ENCODE results near the gene PEMT.

DNA sequence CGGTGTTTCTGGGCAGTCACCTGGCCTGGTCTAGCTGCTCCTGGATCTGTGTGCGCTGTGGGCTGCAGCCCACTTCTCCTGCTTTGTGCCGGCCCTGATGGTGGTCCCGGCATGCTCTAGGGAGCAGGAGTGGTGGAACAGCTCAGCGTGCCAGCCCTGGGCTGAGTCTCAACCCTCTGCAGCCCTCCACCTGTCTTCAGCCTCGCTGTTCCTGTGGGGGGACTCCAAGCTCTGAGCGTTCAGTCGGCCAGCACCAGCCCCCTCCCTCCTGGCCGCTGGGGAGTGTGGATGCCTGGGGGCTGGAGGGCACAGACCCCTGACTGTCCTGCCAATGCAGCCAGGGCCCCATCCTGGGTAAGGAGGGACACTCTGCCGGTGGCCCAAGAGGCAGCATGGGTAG, 71.6 kb downstream of the PEMT start:
- TF ChIP-seq CTCF (IDR thresholded peaks at IDR 0.05 in 8 of 11, conservative IDR thresholded peaks at IDR 0.05 in 3 of 11) (no peak), POLR2AphosphoS5 (IDR thresholded peaks at IDR 0.05) (no peak)
